ENCODE results near the gene TFAP2A. TPM values are rescaled to one million over a fixed set of nuclear protein-coding genes. Genes with fewer than 3 reads are reported as not detected.
A peak's percentile ranks its signal among the peaks of the same experiment; 100 is the strongest.

TFAP2A gene
- total RNA-seq, 1 experiment from 2014 or later: 24.3 TPM

GRCh38 chr6:10381133-10381829, 33.6 kb downstream of the TFAP2A start:
- no TSS peak for BruUV-seq (replicated peaks)
- no peaks in the 10 kb centered on the region for H3K9me2 ChIP-seq (ENCODE audit: insufficient read depth)
- no peaks in the 10 kb centered on the region for H3K9me3 ChIP-seq (ENCODE audit: control insufficient read depth in 1 of 2, insufficient read depth in 1 of 2, low read depth in 1 of 2, low read length in 2 of 2)
- no peaks in the 10 kb centered on the region for H3K36me3 ChIP-seq (ENCODE audit: control insufficient read depth in 1 of 2, insufficient read depth in 2 of 2, low read length in 2 of 2)
- no peak overlapping the region for H3K9ac ChIP-seq (ENCODE audit: low read length)
- no peaks in the 10 kb centered on the region for H3K27me3 ChIP-seq (ENCODE audit: insufficient read depth, low read length)
- no peak overlapping the region for H3K27ac ChIP-seq (ENCODE audit: low read depth, low read length)
- H2AFZ ChIP-seq (ENCODE audit: low read depth, low read length, poor library complexity, severe bottlenecking): no peak overlapping the region
- ATAC-seq (no peak), DNase-seq (ENCODE audit: low read depth, low spot score) (no peak)
- H4K20me1 ChIP-seq (ENCODE audit: insufficient read depth): no peaks in the 10 kb centered on the region
- peaks cover 7 to 15% of the 10 kb centered on the region in 2 experiments; a peak in 3 of 4 replicates for H3K4me1 ChIP-seq (ENCODE audit: control insufficient read depth in 1 of 2, insufficient read depth in 2 of 2, low read length in 2 of 2)
- intact Hi-C loops (cut with micrococcal nuclease): no loop called here
- CTCF ChIA-PET: no interaction called here
- RAD21 ChIA-PET (ENCODE audit: low non-redundant PET in 1 of 2, low total read pairs in 2 of 2, uncharacterized antibody in 2 of 2, unreplicated experiment in 2 of 2): no interaction called here
- POLR2A ChIA-PET: no interaction called here
- no peak overlapping the region for H3K4me2 ChIP-seq (ENCODE audit: low read length)
- TF ChIP-seq RAD21 (IDR thresholded peaks at IDR 0.05; ENCODE audit: low read depth) (peak; percentile 24; the same call in 1 of the 2 replicates), SRF (IDR thresholded peaks at IDR 0.05; ENCODE audit: low read depth) (no peak), CTCF (IDR thresholded peaks at IDR 0.05 in 2 of 3, conservative IDR thresholded peaks at IDR 0.05 in 1 of 3; ENCODE audit: borderline replicate concordance in 1 of 3, insufficient read depth in 1 of 3, low read depth in 2 of 3, low read length in 2 of 3) (0 out of 6 replicates have a peak, but pooled peaks of 1 of the 3 experiments have one; percentile 9), ZBTB33 (IDR thresholded peaks at IDR 0.05; ENCODE audit: extremely low read depth, insufficient replicate concordance, low read length) (no peak), SP1 (IDR thresholded peaks at IDR 0.05; ENCODE audit: low read depth) (no peak)
- H3K79me2 ChIP-seq (ENCODE audit: insufficient read depth, low read length): no peaks in the 10 kb centered on the region
- no peak overlapping the region for H3K4me3 ChIP-seq (replicated peaks in 1 of 2; ENCODE audit: low read depth in 1 of 2, low read length in 2 of 2)
